Superior temporal gyrus (tissue), 1 donor: Measurements from ENCODE around the gene ST8SIA1.
A peak's percentile ranks its signal among the peaks of the same experiment; 100 is the strongest.

ENCODE experiments used
- DNase-seq: peaks from one replicate; pipeline ENCODE4 v3.0.0-alpha.2; 2016; ENCODE audit errors: extremely low spot score

ST8SIA1 gene

DNA sequence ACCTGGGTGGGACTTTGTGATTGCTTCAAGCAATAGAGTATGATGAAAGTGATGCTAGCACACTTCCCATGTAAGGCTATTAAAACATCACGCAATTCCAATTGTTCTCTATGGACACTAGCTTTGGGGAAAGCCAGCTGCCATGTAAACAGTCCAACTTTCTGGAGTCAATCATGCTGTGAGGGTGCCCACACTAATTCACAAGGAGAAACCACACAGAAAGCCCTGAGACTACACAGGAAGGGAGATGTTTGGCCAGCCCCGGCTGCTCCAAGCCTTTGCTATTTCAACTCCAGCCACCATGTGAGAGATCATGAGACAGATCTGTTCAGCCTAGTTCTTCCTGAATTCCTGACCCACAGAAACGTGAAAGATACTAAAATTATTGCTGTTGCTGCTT, 96.3 kb downstream of the ST8SIA1 start:
- no peak for DNase-seq

DNA sequence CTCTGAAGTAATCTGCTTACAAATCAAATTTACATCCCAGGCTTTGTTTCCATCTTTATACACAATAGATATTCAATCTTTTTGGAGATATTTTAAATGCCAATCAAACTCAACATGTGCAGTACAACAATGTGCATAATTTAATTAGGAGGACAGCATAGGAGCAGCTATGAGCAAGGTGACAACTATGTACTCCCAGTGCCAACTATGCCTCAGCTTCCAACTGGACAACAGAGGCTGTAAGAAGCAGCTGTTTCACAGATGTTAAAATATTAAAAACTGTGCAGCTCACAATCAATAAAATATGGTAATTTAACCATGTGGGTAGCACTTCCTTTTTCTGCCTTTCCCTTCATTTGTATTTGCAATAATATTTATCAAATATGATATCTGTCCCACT, 99.9 kb downstream of the ST8SIA1 start:
- DNase-seq, result no peak

DNA sequence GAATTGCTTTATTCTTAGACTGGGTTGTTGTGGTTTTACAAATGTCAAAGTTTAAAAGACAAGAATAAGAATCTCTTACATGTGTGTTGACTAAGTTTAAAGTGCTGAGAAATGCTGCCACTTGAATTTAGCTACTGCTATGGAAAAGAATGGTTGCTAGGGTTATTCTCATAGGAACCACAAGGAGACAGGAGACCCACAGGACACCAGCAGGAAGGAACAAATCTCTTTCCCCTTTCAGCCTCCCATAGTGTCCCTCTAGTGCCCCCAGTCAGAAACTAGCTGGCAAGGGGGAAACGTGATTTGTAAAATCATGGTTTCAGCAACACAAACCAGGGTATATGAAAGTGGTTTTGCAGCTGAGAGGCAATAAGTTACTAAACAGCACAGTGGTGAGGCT, 102.7 kb downstream of the ST8SIA1 start:
- DNase-seq, result no peak

DNA sequence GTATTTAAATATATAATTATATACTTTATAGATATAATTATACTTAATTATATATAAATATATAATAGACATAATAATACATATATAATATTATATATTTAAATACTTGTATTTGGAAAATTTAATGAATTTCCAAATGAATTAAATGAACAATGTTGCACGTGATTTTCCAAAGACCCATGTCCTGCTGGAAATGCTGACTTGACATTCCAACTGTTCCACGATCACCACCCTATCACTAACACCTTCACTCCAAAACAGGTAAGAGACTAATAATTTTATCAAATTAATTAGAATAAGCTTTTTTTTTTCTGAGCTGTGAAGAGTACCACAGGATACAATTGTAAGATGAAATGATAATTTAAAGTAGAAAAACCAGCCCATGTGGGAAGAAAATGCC, 103.4 kb downstream of the ST8SIA1 start:
- DNase-seq, result no peak

DNA sequence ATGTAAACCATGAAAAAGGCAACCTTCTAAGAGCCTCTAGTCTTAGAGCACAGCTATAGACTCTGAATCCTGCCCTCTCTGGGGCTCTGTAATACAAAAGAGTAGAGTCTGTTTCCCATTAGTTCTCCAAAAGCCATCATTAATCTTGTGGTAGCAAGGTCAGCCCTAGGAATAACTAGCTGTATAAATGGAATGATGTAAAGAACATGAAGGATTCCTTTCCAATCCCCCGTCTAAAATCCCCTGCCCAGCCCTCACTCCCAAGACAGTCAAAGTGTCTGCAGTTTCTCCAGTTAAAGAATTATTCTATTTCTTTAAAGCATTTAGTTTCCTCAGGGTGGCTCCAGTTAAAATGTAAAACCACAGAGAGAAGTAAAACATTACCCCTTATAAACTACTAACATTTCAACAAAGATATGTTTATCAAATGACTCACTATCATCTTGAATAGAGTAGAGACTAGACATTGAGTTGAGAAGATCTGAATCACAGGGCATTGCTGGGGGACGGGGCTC, 104.2 kb downstream of the ST8SIA1 start:
- no peak for DNase-seq

DNA sequence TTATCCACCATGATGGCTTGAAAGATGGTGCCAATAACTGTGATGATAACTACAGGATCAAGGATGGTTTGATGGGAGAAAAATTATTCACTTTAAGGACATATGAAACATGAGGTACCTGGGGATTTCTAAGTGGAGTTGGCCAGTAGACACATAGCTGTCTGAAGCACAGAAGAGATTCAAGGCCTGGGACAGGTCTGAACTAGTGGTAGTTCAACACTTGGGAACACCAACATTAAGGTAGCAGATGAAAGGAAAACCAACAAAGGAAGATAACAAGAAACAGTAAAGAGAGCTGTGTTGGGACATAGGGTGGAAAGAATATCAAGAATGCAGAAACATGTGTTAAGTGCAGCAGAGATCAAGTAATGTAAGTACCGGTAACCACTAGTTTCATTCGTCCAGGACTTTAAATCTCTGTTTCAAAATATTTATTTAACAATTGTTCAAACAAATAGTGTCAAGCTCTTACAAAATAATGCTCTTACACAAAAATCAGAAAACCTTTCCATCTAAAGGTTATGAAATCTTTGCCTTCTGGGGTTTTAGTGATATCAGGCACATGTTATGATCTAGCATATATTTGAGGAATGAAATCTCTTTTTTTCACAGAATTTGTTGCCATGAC, 104.7 kb downstream of the ST8SIA1 start:
- DNase-seq, result no peak

DNA sequence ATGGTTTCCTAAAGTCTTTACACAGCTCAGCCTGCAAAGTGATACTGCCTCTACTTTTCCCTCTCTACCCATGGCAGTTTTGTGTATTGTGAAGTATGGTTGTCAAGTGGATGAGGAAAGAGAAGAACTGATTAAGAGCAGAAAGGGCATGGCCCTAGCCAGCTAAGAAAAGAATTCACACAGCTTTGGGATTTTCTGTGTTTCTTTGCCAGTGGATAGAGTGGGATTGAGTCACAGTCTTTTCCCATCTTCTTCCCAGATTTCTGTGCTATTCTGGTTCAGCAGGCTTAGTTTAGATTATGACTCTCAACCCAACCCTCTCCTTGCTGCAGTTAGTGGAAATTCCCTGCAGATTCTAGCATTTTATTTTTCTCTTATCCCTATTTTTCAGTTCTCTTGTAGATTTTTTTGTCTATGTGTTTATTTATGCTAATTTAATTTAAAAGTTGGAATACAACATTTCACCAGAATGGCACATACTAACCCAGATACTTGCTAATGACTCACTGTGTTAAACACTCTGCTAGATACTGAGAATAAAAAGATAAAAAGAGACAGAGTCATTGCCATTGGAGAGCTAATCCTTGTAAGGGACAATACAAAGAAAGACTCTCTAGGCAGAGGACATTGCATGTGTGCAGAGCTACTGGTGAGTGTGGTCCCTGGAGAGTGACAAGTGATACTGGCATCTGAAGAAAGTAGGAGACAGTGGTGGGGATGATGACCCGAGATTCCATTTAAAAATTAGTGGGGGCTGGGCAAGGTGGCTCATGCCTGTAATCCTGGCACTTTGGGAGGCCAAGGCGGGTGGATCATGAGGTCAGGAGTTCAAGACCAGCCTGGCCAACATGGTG, 106.3 kb downstream of the ST8SIA1 start:
- peak; percentile 64 for DNase-seq

DNA sequence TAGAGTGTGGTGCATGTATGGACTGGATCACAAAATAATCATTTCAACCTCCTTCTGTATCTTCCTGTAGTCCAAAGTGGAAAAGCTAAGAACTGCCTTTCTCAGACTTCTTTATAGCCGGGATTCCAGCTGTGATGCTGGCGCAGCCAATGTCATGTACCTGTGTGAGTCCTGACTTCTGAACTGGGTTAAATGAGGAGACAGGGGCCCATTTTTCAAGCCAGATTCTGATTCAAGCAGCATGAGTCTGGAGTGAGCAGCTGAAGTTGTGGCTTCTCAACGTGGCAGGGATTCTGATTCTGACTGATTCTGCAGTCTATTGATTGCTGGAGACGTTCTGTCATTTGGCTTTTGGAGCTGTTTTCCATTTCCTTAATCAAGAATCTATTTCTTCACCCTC, 111.2 kb downstream of the ST8SIA1 start:
- DNase-seq, result no peak

DNA sequence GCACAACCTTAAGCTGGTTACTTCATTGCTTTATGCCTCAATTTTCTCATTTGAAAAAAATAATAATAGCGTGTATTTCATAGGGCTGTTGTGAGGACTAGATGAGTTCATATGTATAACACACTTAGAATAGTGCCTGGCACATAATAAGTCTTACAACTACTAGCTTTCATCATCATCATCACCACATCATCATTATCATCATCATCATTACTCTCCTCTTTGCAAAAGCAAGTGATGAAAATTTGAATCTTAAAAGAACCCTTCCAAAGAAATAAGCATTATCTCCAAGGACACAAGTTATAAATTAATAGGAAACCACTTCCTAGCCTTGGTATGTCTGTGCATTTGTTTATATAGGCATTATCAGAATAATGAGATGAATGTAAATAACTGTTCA, 117.0 kb downstream of the ST8SIA1 start:
- no peak for DNase-seq

DNA sequence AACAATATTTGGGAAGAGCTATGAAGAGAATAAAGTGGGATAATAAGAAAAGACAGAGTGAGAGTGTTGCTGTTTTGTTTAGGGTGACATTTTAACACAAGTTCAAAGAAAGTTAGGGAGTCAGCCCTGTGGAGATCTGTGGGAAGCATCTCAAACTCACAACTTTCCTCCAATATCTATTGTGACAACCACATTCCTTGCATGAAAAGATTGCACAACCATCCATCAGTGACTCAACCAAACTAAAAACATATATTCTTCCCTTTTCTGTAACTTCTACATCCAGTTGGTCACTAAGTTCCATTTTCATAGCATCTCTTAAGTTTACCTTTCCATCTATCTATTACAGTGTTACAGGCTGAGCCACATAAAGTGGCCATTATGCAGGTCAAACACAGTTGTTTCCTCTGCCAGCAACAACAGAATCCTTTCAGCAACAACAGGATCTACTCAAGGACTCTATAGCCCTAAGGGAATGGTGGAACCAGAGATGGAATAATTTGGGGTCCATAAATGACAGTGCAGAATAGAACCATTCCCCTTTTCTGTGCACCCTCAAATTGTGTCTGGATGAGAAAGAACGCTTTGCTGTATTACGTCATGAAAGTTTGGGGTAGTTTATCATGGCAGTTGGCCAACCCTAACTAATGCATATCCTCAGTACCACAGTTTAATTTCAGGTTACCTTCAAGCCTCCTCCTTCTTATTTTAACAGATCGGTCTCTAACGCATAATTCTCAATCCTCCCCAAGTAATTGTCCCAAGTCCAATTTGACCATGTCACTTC, 118.8 kb downstream of the ST8SIA1 start:
- no peak for DNase-seq

DNA sequence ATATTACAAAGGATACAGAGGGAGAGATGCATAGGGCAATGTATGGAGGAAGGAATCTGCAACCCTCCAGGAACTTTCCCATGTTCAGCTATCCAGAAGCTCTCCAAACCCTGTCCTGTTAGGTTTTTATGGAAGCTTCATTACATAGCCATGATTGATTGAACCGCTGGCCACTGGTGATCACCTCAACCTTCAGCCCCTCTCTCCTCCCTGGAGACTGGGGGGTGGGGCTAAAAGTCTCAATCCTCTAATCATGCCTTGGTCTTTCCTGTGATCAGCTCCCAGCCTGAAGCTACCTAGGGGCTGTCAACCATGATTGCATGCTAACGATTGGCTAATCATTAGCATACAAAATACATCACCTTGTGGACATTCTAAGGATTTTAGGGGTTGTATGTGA, 123.4 kb downstream of the ST8SIA1 start:
- no peak for DNase-seq

DNA sequence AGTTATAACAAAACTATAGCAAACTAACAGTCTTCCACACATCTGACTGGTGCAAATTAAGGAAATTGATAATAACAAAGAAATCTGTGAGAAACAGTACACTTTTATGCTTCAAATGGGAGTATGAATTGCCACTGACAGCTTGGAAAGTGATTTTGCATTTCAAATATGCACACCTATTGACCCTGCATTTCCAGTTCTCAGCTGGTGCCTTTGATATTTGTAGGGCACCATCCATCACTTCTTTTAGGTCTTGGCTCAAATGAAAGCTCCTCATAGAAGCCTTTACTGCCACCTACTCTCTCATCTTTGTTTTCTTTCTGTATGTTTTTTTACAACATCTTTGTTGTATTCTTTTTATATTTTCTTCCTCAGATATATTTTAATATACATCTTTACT, 125.1 kb downstream of the ST8SIA1 start:
- no peak for DNase-seq

DNA sequence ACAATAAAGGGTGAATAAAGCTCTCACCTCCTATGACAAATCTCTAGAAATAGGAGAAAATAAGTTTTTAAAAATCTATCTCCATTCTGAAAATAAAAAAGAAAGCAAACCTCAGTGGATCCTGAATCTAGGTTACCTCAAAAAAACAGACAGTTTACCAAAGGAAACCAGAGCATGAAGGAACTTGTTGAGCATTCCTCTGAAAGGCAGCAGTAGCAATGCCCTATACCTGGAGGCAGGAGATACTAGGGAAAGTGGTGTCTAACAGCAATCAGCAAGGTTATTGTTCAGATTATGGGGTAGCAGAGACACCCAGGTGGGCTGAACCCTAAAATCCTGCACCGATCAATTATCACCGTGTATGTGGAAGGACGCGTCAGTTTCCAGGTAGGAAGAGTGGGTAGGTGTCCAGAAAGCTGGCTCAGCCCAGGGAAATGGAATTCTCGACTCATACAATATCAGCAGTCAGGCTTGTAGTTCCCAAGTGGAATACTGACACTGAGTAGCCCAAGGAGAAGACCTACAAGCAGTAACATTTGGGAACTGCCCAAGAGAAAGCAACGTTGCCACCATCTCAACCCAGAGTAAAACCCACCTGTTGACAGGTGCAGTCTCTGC, 128.3 kb downstream of the ST8SIA1 start:
- no peak for DNase-seq

DNA sequence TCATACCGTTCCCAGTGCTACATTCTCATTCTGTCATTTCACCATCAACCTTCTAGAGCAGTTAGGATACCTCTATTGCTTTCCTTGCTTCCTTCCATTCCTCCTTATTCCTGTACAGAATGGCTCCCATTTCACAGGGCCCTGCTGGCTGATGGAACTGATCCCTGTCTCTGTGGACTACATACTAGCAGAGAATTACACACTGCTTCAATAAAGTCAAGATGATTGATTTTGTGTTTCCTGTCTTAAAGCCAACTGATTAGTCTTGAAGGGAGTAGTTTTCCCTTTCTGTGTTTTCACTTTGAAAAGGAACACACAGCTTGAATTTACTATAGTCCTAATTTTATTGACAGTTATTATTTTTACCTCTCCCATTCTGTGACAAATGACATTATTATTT, 130.1 kb downstream of the ST8SIA1 start:
- no peak for DNase-seq

DNA sequence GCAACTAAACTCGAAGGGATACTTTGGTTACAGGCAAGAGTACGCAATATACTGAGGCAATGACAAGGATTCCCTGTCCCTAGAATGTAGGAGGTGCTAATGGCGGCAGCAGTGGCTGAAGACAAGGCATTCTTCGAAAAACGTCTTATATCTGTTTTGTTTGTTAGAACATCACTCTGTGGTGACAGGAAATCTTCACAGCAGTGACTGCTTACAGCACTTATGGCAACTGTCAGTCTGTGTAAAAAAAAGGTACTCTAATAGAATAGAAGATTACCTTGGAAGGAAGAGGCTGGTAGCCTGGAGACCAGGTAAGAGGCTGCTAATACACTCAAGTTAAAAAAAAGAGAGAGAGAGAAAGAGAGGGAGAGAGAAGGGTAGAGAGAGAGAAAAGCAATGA, 131.7 kb downstream of the ST8SIA1 start:
- DNase-seq, result no peak

DNA sequence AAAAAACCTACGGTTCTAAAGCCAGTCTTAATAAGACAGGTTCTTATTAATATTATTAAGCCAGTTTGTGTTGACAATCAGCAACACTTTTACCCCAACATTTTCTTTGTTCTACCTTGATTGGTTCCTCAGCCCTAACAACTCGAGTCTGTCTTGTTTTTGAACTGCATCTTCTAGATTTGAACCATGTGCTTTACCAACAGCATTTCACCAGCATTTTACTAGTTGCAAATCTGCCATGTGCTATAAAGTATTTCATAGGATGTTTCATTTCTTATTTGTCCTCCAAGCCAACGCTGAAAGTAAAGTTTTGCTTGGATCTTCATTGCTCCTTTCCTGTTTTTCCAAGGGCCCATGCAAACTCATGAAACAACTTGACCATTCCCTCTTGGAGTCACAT, 133.4 kb downstream of the ST8SIA1 start:
- no peak for DNase-seq

DNA sequence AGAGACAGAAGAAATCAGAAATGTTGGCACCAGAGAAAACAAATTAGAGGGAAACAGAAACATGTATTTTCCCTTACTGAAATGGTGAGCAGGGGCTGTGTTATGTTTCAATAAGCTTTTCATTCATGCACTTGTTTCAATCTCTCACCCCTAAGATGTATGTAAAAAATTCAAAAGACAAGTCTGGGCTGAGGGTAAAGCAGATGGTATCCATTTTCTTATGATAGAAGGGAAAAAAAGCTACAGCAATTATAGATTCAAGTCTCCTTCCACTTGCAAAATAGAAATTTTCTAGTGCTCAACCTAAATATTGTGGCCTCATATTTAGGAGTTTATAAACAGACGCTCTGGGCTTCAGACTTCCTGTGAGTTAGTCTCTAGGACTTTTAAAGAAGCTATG, 138.3 kb downstream of the ST8SIA1 start:
- DNase-seq, result no peak

DNA sequence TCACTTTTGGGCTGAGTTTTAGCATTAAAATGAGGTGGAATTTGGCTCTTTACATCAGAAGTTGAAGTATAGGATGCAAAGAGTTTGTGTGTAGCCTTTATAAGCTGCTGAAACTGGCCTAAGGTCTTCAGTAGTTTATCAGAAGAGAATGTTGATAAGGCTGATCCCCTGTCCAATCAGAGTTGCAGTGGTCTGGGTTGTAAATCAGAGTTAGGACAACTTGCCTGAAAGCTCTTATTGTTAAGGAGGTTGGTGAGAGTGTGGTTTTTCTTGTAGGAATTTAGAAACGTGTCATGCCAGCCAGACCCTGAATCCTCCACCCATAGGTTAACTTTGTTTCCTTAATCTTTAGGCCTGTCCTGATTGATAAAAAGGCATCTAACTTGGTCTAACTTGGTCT, 143.5 kb downstream of the ST8SIA1 start:
- no peak for DNase-seq

DNA sequence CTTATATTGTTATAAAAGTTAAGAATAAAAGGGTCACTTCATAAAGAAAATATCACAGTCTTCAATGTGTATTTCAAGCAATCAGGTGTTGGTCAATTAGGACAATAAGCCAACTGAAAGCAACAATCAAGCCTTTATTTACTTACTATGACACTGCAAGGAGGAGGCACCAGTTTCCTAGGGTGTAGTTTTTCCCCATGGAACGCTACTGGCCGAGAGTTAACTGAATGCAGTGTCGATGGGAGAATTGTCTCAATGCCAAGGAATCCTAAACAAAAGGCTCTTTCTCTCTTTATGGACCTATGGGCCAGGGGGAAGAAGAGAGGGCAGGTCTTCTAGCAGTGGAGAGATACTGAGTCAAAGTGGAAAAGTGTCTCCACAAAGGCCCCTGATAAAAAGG, 146.1 kb downstream of the ST8SIA1 start:
- no peak for DNase-seq

DNA sequence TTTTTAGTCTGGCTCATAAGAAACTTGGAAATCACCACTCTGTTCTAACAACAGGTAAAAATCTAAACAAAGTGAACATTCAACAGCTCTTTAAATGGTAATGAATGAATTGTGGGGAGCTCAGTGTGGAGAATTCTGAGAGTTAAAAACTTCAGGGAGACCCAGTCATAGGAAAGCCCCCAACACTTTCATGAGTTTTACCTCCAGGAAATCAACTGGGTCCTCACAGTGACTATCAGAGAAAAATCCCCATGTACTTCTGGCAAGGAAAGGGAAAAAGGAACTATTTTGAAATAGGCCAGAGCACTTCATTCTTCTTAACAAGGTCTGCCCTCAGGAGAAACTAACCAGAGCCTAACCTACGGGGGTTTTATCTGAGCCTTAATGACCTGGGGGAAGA, 153.8 kb downstream of the ST8SIA1 start:
- DNase-seq, result no peak

DNA sequence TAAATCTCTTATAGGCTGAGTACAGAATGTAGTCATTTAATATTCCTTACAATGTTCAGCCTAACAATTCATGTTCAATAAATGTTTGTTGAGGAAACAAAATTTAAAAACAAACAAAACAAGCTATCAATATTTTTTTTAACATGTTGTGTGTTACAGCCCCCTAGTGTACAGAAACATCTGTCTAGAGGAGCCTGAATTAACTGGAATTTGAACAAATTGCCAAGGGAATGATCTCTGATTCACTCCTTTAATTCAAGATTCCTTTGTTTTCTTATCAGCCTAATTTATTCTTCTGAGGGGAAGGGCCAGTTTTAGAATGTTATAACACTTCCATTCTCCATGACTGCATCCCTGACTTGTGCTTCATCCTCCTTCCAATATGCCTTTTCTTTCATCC, 161.3 kb downstream of the ST8SIA1 start:
- DNase-seq, result no peak

DNA sequence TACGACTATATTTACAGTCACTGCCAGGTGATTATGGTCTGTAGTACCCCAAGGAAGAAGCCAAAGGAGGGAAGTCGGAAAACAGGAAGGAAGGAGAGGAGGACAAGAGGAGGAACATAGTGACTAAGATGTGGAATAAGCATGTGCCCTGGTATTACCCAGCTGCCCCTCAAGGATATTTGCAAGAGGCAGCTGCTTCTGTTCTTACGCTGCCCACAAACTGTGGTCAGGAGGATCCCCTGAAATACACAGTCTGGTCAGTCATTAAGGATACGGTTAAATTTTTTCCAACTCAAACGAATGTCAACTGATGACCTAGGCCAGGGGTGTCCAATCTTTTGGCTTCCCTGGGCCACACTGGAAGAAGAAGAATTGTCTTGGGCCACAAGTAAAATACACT, 162.0 kb downstream of the ST8SIA1 start:
- no peak for DNase-seq
